ENCODE results near the gene VTI1A. TPM values are rescaled to one million over a fixed set of nuclear protein-coding genes. Genes with fewer than 3 reads are reported as not detected.

The VTI1A gene
- total RNA-seq, 1 donor from 2014 or later = 22.7 TPM

DNA sequence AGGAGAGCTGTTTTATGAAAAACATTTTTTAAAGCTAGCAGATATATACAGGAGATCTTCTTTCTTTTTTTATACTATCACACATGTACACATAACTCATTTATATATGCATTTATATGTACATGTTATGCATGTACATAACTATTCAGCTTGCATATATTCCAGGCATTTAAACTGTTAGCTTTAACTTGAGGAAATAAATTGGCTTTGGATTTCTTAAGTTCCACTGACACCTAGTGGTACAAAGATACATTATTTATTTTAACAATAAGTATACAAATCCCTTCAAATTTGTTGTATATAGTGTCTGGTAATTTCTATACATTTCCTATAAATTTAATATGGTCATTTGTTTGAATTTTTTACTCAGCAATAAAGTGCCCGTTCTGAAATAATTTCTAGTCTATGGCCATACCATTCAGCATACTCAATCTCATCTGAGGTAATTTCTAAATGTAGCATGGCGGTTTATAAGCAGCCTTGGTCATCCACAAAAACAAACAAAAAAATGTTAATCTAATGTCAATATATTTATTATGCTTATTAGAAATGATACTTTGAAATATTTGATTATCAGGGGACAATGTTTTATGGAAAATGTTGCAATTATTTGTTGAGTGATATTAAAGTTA lies 11.9 kb upstream of the VTI1A start:
- Mint-ChIP-seq H3K27me3 (ENCODE audit: low read depth) (no peaks in the 10 kb centered on the region), H3K4me1 (ENCODE audit: low read depth) (no peaks in the 10 kb centered on the region), H3K9me3 (ENCODE audit: low read depth) (no peaks in the 10 kb centered on the region), H3K4me3 (ENCODE audit: unreplicated experiment) (no peak overlapping the region), H3K36me3 (ENCODE audit: low read depth) (peaks cover 14% of the 10 kb centered on the region), H3K27ac (ENCODE audit: unreplicated experiment) (no peak overlapping the region)
- DNase-seq (ENCODE audit: low spot score) = no peak
- TF ChIP-seq, protein P1, sequence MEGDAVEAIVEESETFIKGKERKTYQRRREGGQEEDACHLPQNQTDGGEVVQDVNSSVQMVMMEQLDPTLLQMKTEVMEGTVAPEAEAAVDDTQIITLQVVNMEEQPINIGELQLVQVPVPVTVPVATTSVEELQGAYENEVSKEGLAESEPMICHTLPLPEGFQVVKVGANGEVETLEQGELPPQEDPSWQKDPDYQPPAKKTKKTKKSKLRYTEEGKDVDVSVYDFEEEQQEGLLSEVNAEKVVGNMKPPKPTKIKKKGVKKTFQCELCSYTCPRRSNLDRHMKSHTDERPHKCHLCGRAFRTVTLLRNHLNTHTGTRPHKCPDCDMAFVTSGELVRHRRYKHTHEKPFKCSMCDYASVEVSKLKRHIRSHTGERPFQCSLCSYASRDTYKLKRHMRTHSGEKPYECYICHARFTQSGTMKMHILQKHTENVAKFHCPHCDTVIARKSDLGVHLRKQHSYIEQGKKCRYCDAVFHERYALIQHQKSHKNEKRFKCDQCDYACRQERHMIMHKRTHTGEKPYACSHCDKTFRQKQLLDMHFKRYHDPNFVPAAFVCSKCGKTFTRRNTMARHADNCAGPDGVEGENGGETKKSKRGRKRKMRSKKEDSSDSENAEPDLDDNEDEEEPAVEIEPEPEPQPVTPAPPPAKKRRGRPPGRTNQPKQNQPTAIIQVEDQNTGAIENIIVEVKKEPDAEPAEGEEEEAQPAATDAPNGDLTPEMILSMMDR (IDR thresholded peaks at IDR 0.05) = peak; percentile 86

DNA sequence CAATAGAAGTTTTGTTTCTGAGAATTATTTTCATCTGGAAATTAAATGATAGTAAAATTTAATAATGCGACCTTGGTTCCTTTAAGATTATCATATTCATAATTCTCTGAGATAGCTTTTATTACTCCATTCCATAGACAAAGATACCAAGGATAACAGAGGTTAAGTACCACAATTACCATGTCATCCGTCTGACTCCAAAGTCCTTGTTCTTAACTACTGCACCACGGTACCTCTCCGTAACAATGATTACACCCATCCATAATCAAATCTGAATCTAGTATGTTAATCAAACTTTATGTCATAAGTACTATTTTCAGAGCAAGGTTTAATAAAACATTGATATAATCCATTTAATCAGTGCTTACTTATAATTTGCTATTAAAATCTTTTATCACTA lies 8.7 kb upstream of the VTI1A start:
- H3K27ac Mint-ChIP-seq (ENCODE audit: unreplicated experiment) = no peak overlapping the region
- no peak overlapping the region for H3K4me3 Mint-ChIP-seq (ENCODE audit: unreplicated experiment)
- H3K9me3 Mint-ChIP-seq (ENCODE audit: low read depth) = no peaks in the 10 kb centered on the region
- TF ChIP-seq, protein P1 (IDR thresholded peaks at IDR 0.05) = no peak
- H3K4me1 Mint-ChIP-seq (ENCODE audit: low read depth) = no peaks in the 10 kb centered on the region
- peaks cover 17% of the 10 kb centered on the region for H3K36me3 Mint-ChIP-seq (ENCODE audit: low read depth)
- H3K27me3 Mint-ChIP-seq (ENCODE audit: low read depth) = no peaks in the 10 kb centered on the region
- DNase-seq (ENCODE audit: low spot score) = no peak

DNA sequence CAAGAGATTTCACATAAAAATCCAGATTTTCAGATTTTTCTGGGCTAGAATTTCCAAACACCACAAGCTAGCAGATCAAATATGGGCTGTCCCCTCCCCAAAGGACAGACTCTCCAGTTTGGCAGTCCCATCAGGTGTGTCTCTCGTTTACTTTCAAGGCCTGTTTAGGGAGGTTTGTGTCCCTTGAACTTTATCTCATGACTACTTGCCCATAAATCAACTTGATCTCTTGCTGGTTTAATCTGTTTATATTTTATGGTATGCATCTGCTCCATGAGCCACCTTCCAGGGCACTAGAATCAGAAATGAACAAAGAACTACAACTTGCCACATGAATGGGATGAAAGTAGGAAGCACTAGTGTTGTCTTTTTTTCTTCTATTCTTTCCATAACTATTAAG lies 5.5 kb upstream of the VTI1A start:
- peaks cover 9% of the 10 kb centered on the region for H3K36me3 Mint-ChIP-seq (ENCODE audit: low read depth)
- H3K27ac Mint-ChIP-seq (ENCODE audit: unreplicated experiment) = no peak overlapping the region
- TF ChIP-seq, protein P1 (IDR thresholded peaks at IDR 0.05) = no peak
- DNase-seq (ENCODE audit: low spot score) = no peak
- H3K4me3 Mint-ChIP-seq (ENCODE audit: unreplicated experiment) = no peak overlapping the region
- H3K4me1 Mint-ChIP-seq (ENCODE audit: low read depth) = peaks cover 10% of the 10 kb centered on the region
- no peaks in the 10 kb centered on the region for H3K9me3 Mint-ChIP-seq (ENCODE audit: low read depth)
- no peaks in the 10 kb centered on the region for H3K27me3 Mint-ChIP-seq (ENCODE audit: low read depth)

DNA sequence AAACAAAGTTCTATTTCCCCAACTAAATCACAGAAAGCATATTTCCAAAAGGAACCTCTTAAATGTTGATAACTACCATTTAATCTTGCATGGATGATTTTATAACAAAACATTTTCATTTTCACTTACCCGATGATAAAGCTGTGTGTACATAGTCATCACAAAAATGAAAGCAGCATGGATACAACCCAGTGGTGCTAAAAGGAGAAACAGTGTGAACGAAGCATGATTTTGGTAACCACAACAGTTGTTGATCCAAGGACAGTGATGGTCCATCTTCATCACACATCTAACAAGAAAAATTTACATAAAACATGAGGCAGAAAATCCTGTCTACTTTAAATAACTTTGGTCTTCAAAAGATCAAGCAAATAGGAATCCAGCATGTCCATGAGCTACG lies 5.0 kb upstream of the VTI1A start:
- Mint-ChIP-seq H3K4me3 (ENCODE audit: unreplicated experiment) (no peak overlapping the region), H3K27ac (ENCODE audit: unreplicated experiment) (no peak overlapping the region), H3K36me3 (ENCODE audit: low read depth) (peaks cover 9% of the 10 kb centered on the region), H3K9me3 (ENCODE audit: low read depth) (no peaks in the 10 kb centered on the region), H3K27me3 (ENCODE audit: low read depth) (no peaks in the 10 kb centered on the region), H3K4me1 (ENCODE audit: low read depth) (peaks cover 10% of the 10 kb centered on the region)
- TF ChIP-seq, protein P1 (IDR thresholded peaks at IDR 0.05) = no peak
- no peak for DNase-seq (ENCODE audit: low spot score)

DNA sequence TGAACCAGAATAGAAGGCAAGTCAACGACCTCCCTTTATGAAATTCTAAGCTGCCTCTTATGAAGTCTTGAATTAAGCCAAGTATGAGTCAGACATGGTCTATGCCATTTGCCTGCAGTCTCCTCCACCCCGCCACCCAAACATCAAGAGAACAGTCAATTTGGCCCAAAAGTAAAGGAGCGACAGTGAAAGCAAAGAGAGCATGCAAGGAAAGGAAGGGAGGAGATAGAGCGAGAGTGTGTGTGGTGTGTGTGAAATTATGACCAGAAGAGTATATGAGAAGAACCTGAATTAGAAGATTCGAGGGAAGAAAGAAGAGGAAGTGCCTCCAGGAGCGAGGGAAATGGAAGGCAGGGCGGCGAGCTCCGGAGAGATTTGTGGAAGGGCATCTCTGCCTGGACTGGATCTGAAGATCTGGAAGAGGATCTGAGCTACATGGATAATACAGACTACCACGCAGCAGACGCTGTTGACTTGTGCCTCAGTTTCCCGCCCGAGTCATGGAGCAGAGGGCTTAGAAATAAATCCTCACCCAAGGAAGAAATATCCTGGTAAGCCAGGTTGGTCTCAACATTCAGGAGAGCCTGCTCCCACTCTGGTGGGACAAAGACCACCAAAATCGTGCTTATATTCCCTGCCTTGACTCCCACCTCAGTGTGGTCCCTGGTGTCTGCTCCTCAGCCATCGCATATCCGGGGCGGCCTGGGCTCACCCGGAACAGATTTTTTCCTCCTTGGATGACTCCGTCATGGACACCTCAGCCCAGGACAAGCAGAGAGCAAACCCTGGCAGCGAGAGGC lies 760 bp upstream of the VTI1A start:
- Mint-ChIP-seq H3K27ac (ENCODE audit: unreplicated experiment) (peak overlapping the region; percentile 87), H3K27me3 (ENCODE audit: low read depth) (no peaks in the 10 kb centered on the region), H3K4me1 (ENCODE audit: low read depth) (peaks cover 30% of the 10 kb centered on the region), H3K4me3 (ENCODE audit: unreplicated experiment) (peak overlapping the region; percentile 84), H3K9me3 (ENCODE audit: low read depth) (no peaks in the 10 kb centered on the region), H3K36me3 (ENCODE audit: low read depth) (peaks cover 5% of the 10 kb centered on the region)
- TF ChIP-seq, protein P1 (IDR thresholded peaks at IDR 0.05) = no peak
- DNase-seq (ENCODE audit: low spot score) = no peak
